Spleen (tissue), 7 donors: ENCODE data around the gene WBP1L.

Source experiments
- CTCF ChIP-seq, 11 experiments: fragments of 200-600 bp in 7 of 11; fragments of 450-650 bp in 4 of 11; sonication (generic) in 4 of 11; IDR thresholded peaks in 8 of 11; conservative IDR thresholded peaks in 3 of 11; 1 replicate in 7 of 11; 2 replicates in 4 of 11; pipeline versions ENCODE4 v1.4.0 to v1.8.0; 2016 to 2021; ENCODE audit warnings: antibody characterized with exemption in 11 of 11, inconsistent platforms in 4 of 11, mild to moderate bottlenecking in 1 of 11
- POLR2A ChIP-seq, 3 donors: fragments of 450-650 bp; IDR thresholded peaks; one replicate each; pipeline ENCODE4 v1.5.1; 2017; ENCODE audit warnings: antibody characterized with exemption in 3 of 3, mild to moderate bottlenecking in 1 of 3
- POLR2AphosphoS5 ChIP-seq, 3 donors: sonication (generic); formaldehyde crosslinking; IDR thresholded peaks; one replicate each; pipeline ENCODE4 v1.5.1; 2017; ENCODE audit warnings: antibody characterized with exemption in 3 of 3
- donor health status: DM: no; HTN: no; CAD: no; lungs with moderate emphysema.
- donor health status: DM: no; HTN: no; CAD: no.
- donor health status: DM: no; HTN: no; CAD: no.

- TF ChIP-seq POLR2AphosphoS5 (IDR thresholded peaks at IDR 0.05): no peak
- TF ChIP-seq CTCF (IDR thresholded peaks at IDR 0.05 in 8 of 11, conservative IDR thresholded peaks at IDR 0.05 in 3 of 11): no peak
- no peak for TF ChIP-seq POLR2A (IDR thresholded peaks at IDR 0.05)
Observed at GRCh38 chr10:102808380-102808779, 64.6 kb downstream of the WBP1L start.
